Right lobe of liver (tissue), 4 donors: ENCODE data around the gene QTRT2.

ENCODE experiments used
- POLR2A ChIP-seq: fragments of 450-650 bp; IDR thresholded peaks from one replicate; pipeline ENCODE4 v1.6.1; 2017; ENCODE audit warnings: antibody characterized with exemption, mild to moderate bottlenecking
- TF ChIP-seq, protein P1 (sequence below), 4 donors: fragments of 200-600 bp in 3 of 4; fragments of 450-650 bp in 1 of 4; IDR thresholded peaks; one replicate each; pipeline versions ENCODE4 v1.5.1 to v1.8.0; 2016 to 2022; ENCODE audit warnings: antibody characterized with exemption in 4 of 4, mild to moderate bottlenecking in 2 of 4
- donor health status: DM: no; HTN: no; CAD: no.
- donor health status: DM: no; HTN: no; CAD: no.
- donor health status: DM: no; HTN: yes; CAD: no.

GRCh38 chr3:114080201-114080600 lies 23.7 kb downstream of the QTRT2 start:
- TF ChIP-seq, protein P1, sequence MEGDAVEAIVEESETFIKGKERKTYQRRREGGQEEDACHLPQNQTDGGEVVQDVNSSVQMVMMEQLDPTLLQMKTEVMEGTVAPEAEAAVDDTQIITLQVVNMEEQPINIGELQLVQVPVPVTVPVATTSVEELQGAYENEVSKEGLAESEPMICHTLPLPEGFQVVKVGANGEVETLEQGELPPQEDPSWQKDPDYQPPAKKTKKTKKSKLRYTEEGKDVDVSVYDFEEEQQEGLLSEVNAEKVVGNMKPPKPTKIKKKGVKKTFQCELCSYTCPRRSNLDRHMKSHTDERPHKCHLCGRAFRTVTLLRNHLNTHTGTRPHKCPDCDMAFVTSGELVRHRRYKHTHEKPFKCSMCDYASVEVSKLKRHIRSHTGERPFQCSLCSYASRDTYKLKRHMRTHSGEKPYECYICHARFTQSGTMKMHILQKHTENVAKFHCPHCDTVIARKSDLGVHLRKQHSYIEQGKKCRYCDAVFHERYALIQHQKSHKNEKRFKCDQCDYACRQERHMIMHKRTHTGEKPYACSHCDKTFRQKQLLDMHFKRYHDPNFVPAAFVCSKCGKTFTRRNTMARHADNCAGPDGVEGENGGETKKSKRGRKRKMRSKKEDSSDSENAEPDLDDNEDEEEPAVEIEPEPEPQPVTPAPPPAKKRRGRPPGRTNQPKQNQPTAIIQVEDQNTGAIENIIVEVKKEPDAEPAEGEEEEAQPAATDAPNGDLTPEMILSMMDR (IDR thresholded peaks at IDR 0.05), result no peak
- TF ChIP-seq POLR2A, result no peak
